Activated CD8-positive, alpha-beta T cell treated with anti-CD3 and anti-CD28 coated beads for 36 hours (primary cell): ENCODE data around the gene CCDC50. TPM values are rescaled to one million over a fixed set of nuclear protein-coding genes. Genes with fewer than 3 reads are reported as not detected.

ENCODE experiments used
- ATAC-seq: fragments of 200-7000 bp; cut with Tn5 transposase; one replicate; pipeline ENCODE4 v1.10.0; 2021; ENCODE audit warnings: mild to moderate bottlenecking, moderate library complexity
- CTCF ChIA-PET: fragments of 350-600 bp; sonication (Branson Sonifier 250); formaldehyde crosslinking; loops from one replicate; lab custom pipeline; 2021; ENCODE audit warnings: antibody characterized with exemption; lab: Charles Lee
- POLR2A ChIA-PET: fragments of 350-600 bp; sonication (Branson Sonifier 250); formaldehyde crosslinking; loops from one replicate; lab custom pipeline; 2021; ENCODE audit warnings: antibody characterized with exemption; lab: Charles Lee
- DNase-seq: peaks from one replicate; pipeline ENCODE4 v3.0.0-alpha.2; 2020
- H3K27ac Mint-ChIP-seq: one replicate; pipeline ENCODE4 v1.8.0; 2021; ENCODE audit warnings: mild to moderate bottlenecking, mixed read lengths
- H3K27me3 Mint-ChIP-seq: one replicate; pipeline ENCODE4 v1.8.0; 2021; ENCODE audit warnings: mixed read lengths
- H3K36me3 Mint-ChIP-seq: one replicate; pipeline ENCODE4 v1.8.0; 2021; ENCODE audit warnings: low read depth, mixed read lengths
- H3K4me1 Mint-ChIP-seq: one replicate; pipeline ENCODE4 v1.8.0; 2021; ENCODE audit warnings: low read depth, mixed read lengths
- H3K4me3 Mint-ChIP-seq: one replicate; pipeline ENCODE4 v1.8.0; 2021; ENCODE audit warnings: mild to moderate bottlenecking, moderate library complexity, mixed read lengths
- H3K9me3 Mint-ChIP-seq: one replicate; pipeline ENCODE4 v1.8.0; 2021; ENCODE audit warnings: mixed read lengths
- CTCF ChIP-seq: fragments of 200-600 bp; IDR thresholded peaks from one replicate; pipeline ENCODE4 v1.8.0; 2022; ENCODE audit warnings: antibody characterized with exemption, mild to moderate bottlenecking
- intact Hi-C: fragments of 100-400 bp; cut with micrococcal nuclease; formaldehyde crosslinking; loops from one replicate; pipeline ENCODE4 v1.10.0; 2022
- total RNA-seq, 2 experiments: library from RNA; stranded (reverse); gene quantifications; one replicate each; pipeline ENCODE4 v1.2.3, GENCODE V29; 2021

The CCDC50 gene
- total RNA-seq, 2 experiments from 2014 or later = 7.3 to 7.6 TPM

GRCh38 chr3:191431160-191431822 lies 102.1 kb downstream of the CCDC50 start:
- ChIA-PET CTCF (no interaction called here), POLR2A (no interaction called here)
- ATAC-seq (no peak), DNase-seq (no peak)
- Mint-ChIP-seq H3K27ac (no peak overlapping the region), H3K4me1 (no peaks in the 10 kb centered on the region), H3K27me3 (peaks cover under 1% of the 10 kb centered on the region), H3K36me3 (no peaks in the 10 kb centered on the region), H3K9me3 (peaks cover 2% of the 10 kb centered on the region), H3K4me3 (no peak overlapping the region)
- TF ChIP-seq CTCF = no peak
- intact Hi-C loops = loop anchor here (5.0 kb wide), 1 partner anchor 1011 kb away; no protein-coding TSS in a partner anchor

GRCh38 chr3:191432162-191432561 lies 103.0 kb downstream of the CCDC50 start:
- H3K36me3 Mint-ChIP-seq = no peaks in the 10 kb centered on the region
- peaks cover 2% of the 10 kb centered on the region for H3K9me3 Mint-ChIP-seq
- no peak for TF ChIP-seq CTCF
- no peak for ATAC-seq
- H3K4me1 Mint-ChIP-seq = no peaks in the 10 kb centered on the region
- no peak overlapping the region for H3K4me3 Mint-ChIP-seq
- H3K27me3 Mint-ChIP-seq = peaks cover 2% of the 10 kb centered on the region
- POLR2A ChIA-PET = no interaction called here
- no peak overlapping the region for H3K27ac Mint-ChIP-seq
- intact Hi-C loops = loop anchor here (5.0 kb wide), 1 partner anchor 1010 kb away; no protein-coding TSS in a partner anchor
- CTCF ChIA-PET = no interaction called here
- DNase-seq = no peak

GRCh38 chr3:191434024-191434423 lies 104.8 kb downstream of the CCDC50 start:
- DNase-seq = no peak
- H3K36me3 Mint-ChIP-seq = no peaks in the 10 kb centered on the region
- ChIA-PET CTCF (no interaction called here), POLR2A (no interaction called here)
- intact Hi-C loops = loop anchor here (5.0 kb wide), 1 partner anchor 1008 kb away; no protein-coding TSS in a partner anchor
- no peak for ATAC-seq
- peaks cover 2% of the 10 kb centered on the region for H3K9me3 Mint-ChIP-seq
- H3K27me3 Mint-ChIP-seq = peaks cover 4% of the 10 kb centered on the region
- no peak overlapping the region for H3K4me3 Mint-ChIP-seq
- no peaks in the 10 kb centered on the region for H3K4me1 Mint-ChIP-seq
- no peak for TF ChIP-seq CTCF
- H3K27ac Mint-ChIP-seq = no peak overlapping the region

GRCh38 chr3:191435981-191436380 lies 106.8 kb downstream of the CCDC50 start:
- Mint-ChIP-seq H3K4me1 (no peaks in the 10 kb centered on the region), H3K27me3 (peaks cover 5% of the 10 kb centered on the region), H3K27ac (no peak overlapping the region), H3K9me3 (peaks cover 11% of the 10 kb centered on the region), H3K4me3 (no peak overlapping the region), H3K36me3 (no peaks in the 10 kb centered on the region)
- no peak for TF ChIP-seq CTCF
- no peak for ATAC-seq
- ChIA-PET POLR2A (no interaction called here), CTCF (no interaction called here)
- intact Hi-C loops = no loop called here
- DNase-seq = no peak

- no peaks in the 10 kb centered on the region for H3K4me1 Mint-ChIP-seq
- no peak overlapping the region for H3K27ac Mint-ChIP-seq
- no peak for DNase-seq
- TF ChIP-seq CTCF = no peak
- ChIA-PET POLR2A (no interaction called here), CTCF (no interaction called here)
- ATAC-seq = no peak
- H3K4me3 Mint-ChIP-seq = no peak overlapping the region
- intact Hi-C loops = no loop called here
- H3K27me3 Mint-ChIP-seq = peaks cover 5% of the 10 kb centered on the region
- H3K36me3 Mint-ChIP-seq = no peaks in the 10 kb centered on the region
- peaks cover 8% of the 10 kb centered on the region for H3K9me3 Mint-ChIP-seq
These were observed 109.1 kb downstream of the CCDC50 start for GRCh38 chr3:191438150-191438814.
